NCI-H82 treated with DMSO at 0.1 percent for 48 hours (cell line): Measurements from ENCODE around the gene AGMO.
A peak's percentile ranks its signal among the peaks of the same experiment; 100 is the strongest.

ENCODE experiments used
- DNase-seq: peaks from one replicate; lab custom pipeline; 2025; ENCODE audit not compliant: unreplicated experiment; lab: John Stamatoyannopoulos, UW

AGMO gene

DNA sequence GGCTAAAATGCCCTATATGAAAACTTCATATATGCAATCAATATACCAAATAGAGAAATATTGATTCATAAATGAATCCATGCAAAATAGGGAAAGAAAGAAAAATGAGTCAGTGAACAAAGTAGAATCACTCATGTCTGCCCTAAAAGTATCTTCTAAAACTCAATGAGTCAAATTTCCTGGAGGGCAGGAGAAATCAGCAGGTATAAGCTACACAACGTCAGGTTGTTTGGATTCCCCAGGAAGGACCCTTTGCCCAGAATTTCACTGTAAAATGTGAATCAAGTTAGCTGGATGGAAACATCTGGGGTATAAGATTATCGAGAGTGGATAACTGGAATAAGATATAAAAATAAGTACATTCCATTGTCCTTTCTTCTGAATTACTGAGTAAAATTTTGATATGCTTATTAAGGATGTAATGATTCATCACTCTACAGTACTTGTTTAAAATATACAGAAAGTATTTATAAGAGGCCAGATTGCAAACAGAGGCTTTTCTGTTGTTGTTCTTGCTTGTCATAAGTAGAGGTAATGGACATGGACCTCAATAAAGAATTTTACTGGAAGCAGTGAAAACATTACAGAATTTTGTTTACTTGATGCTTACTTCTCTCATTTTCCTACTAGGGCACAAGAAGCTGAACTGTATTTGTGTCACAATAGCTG lies 99.0 kb downstream of the AGMO start:
- no peak for DNase-seq

- no peak for DNase-seq
Observed at GRCh38 chr7:15461576-15461975, 100.2 kb downstream of the AGMO start.

DNA sequence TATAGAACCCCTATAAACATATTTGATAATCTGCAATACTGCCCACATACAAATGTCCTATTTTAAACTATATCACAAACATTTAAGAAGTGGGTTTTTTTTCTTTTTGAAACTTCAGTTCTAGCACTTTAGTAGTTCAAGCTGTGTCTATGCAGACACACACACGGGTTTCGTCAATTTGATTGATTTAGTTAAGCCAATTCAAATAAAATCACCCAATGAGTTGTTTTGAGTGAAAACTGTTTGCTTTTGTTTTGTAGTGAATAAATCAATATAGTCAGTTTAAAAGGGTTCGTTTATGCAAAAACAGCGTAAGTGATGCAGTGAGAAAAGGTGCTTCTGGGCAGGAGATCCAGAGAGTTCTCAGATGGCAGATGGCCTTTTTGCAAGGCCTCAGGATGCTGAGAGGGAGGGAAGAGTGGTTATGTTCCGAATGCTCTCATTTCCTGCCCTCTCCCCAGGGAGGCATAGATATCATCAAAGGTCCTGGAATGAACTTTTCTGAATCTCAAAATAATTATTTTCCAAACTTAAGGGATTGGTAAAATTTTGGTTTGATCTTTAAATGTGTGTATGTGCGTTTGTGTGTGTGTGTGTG lies 102.7 kb downstream of the AGMO start:
- DNase-seq, result peak; percentile 3

DNA sequence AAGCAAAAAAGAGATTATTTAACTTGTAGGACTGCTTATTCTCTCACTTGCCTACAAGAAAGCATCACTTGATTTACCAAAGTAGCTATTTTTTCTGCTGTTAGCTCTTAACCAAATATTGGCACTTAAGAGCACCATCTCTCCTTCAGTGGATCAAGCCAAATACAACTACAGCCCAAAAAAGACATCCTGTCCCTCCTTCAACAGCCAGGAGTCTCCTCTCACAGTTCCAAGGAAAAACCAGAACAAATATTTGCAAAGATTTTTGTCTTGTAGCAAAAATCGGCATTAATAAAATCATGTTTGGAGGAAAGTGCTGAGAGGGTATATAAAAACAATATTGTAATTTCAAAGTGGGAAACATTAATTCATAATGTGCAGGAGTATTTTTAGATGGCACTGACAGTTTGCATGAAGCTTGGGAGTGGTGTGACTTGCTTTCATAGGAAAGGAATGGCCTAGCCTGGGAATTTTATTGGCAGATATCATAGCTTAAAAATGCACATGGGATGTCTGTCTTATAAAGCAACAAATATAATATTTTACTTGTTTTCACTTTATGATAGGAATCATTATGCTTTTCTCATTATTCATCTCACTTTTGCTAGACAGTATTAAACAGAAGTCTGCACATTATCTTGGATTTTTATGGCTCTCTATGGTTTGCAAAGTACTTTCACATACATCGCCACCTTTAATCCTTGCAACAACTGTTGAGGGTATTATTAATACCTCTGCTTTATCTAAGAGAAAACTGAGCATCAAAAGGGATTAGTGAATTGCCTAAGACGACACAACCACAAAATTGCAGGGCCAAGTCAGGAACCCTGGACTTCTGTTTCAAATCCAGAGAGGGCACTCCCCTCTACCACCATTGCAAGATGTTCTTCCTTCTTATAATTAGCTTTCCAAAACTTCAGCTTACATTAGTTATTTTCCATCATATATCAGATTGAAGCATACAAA lies 103.5 kb downstream of the AGMO start:
- peak; percentile 25 for DNase-seq

- DNase-seq, result no peak
Observed at GRCh38 chr7:15452670-15453069, 109.1 kb downstream of the AGMO start.

DNA sequence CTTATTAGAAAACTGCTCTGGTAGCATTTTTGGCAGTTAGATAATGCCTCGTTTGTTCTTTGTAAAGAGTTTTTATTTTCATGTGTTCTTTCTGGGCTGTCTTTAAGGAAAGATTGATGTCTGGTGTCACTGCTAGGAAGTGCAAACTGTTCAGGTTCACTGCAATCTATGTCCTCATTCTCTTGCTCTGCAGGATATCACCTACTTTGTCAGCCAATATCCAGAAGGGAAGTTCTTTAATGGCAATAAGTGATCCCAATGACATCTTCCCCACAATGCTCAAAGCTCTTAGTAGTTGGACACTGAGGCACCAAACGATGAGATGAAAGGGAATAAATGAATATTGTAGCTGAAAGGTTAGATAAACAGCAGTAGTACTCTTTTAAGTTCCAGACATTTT lies 115.1 kb downstream of the AGMO start:
- no peak for DNase-seq

DNA sequence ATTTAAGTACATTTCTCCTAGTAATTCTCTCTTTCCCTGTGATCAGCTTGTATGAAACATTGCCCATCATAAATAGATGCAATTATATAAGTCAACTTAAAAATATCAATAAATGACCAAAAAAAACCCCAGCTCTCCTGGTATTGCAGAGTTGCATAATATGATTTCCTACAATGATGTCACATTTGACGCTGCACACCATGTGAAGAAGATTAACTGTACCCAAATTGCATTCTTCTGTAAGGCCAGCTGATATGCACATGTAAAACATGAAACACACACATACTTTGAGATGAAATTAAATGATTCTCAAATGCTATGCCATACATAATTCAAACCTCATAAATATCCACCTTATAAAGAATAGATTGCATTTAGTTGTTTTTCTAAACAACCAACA lies 115.5 kb downstream of the AGMO start:
- no peak for DNase-seq

DNA sequence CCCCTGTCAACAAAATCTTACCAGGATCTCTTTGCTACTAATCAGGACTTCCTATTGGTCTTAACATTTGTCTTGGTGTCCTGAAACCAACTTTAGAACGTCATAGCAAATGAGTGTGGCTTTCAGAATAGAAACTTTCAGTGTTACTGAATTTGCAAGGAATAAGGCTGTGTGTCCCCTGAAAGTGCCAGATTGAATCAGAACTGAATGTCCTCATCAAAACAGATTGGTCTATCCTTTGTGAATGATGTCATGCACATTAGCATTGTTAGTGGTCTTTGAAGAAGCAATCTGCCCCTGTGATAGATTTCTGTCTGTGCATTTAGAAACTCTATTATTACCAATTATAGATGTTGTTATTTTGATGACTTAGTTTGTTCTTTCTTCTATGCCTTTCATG lies 119.9 kb downstream of the AGMO start:
- DNase-seq, result no peak

DNA sequence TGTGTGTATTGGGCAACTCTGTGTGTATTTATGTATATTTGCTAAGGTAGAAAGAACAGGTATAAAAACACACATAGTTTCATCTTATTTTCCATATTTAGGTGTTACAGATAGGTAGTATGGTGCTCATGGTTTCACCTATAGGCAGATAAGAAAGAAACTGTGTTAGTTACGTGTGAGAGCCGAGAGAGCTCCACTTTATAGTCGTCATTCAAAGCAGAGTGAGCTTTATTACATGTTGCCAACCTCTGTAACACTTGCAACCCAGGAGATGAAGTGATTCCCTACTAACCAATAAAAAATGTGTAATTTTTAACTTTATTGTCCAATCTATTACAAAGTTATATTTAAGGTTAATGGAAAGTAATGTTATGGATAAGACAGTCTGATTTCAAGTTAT lies 121.3 kb downstream of the AGMO start:
- DNase-seq, result no peak

DNA sequence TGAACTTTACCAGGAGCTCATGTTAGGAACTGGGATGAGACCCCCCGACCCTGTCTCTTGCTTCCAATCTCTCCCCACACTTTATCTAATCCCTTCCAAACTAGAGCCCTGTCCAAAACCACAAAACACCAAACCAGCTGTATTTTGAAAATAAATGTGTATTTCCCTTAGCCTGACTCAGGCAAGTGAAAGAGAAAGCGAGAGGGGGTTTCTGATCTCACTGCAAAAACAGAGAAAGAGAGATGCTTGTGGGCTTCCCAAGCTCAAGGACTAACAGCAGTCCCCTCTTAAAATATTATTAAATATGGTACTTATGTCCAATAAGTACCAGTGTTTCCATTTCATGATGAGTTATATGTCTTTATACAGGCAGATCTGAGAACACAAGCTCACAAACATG lies 122.0 kb downstream of the AGMO start:
- DNase-seq, result no peak

DNA sequence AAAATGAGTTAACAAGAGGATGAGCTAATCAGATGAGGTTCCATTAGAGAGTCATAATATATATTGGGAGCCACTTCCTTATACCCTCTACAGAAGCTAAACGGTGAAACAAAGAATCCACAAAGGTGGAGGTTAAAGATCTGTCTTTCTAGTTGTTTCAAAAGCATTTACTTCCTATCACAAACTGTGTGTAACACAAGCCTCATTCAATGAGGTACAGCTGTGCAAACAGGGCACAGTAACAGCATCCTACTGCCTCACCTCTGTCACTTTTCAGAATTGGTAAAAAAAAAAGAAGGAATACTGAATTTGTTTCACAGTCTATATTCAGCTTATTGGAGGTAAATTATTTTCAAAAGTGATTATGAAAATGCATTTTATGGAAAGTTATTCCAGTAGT lies 128.7 kb downstream of the AGMO start:
- no peak for DNase-seq

DNA sequence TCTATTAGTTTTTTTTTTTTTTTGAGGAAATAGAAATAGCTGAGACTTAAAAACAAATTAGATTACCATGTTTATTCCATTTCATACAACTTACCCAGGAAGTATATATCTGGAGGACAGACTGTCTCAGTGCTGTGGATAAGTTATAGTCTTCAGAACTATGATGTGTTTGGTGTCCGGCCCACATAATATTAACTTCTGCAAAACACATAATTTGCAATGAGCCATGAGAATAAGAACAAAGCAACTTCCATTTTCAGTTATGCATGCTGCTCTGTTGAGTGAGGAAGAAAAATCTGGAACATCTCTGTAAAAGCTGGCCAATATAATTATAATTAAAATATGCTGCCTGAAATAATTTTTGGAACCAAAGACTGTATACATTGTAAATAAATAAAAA lies 130.9 kb downstream of the AGMO start:
- DNase-seq, result no peak

- no peak for DNase-seq
Observed at GRCh38 chr7:15430191-15430590, 131.6 kb downstream of the AGMO start.

GRCh38 chr7:15424468-15424867 lies 137.3 kb downstream of the AGMO start:
- DNase-seq, result no peak

DNA sequence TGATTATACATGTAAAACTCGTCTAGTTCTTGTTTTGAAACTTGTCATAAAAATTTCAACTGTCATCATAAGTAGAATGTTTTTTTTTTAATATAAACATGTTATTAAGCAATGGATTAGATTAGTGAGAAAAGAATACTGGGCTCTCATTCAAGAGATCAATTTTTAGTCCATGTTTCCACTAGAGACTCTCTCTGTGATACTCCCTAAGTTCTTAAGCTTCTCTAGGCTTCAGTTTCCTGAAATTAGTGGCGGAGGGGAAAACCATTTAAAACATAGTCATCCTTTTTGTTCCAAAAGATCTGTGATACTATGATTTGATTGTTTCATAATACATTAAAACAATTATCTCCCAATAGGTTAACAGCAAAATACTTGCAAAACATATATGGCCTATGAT lies 142.2 kb downstream of the AGMO start:
- no peak for DNase-seq

GRCh38 chr7:15418264-15418663 lies 143.6 kb downstream of the AGMO start:
- no peak for DNase-seq

DNA sequence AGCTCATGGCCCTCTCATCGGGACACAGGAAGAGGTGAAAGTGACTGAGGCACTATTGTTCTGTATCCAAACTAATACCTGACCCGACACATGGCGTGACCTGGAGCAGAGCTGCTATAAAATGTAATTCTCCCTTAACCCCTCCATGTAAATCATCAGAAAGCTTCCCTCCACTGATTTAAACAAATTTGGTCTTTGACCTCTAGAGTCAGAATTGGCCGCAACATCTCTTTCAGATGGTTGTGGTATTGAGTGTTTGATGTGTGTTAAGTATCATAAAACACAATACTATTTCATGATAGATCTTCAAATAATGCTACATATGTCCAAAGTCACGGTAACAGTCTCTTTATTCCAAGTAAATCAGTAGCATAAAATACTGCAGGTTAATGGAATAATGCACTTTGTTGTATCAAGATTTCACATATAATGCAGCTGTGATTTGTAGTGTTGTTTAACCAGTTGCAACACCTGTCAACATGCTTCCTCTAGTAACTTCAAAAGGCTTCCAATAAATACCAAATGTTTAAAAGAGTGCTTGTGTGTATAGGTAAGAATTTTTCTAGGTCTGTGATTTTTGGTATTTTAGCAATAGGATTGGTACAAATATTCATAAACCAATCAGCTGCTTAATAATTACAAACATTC lies 144.3 kb downstream of the AGMO start:
- no peak for DNase-seq

DNA sequence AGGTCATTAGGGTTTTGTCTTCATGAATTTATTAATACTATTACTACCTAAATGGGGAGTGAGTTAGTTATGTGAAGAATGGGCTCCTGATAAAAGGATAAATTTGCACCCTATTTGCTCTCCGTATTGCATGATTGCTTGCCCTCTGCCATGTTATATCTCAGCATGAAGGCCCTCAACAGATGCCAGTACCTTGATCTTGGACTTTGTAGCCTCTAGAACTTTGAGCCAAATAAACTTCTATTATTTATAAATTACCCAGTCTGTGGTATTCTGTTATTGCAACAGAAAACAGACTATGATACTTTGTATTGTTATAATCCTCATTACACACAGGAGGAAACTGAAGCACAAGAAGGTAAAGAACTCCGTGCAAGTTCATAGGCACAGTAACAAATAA lies 150.8 kb downstream of the AGMO start:
- no peak for DNase-seq

DNA sequence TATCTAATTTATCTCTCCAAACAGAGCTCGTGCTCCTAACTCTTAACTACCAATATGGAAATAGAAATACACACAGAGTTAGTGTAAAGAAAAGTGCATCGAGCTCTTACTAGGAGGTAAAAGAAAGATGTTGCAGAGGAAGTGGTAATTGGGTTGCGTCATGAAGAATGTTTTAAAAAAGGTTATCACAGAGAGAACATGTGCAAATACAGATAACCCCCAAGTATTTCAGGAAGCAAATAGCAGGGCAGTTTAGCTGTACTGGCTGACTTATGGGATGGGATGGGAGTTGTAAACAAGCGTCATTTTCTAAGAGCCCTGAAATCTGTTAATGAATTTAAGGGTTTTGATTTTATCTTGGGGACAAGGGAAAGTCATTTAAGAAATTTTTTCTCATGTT lies 153.9 kb downstream of the AGMO start:
- DNase-seq, result no peak

GRCh38 chr7:15403751-15404150 lies 158.1 kb downstream of the AGMO start:
- no peak for DNase-seq

GRCh38 chr7:15403315-15403714 lies 158.5 kb downstream of the AGMO start:
- DNase-seq, result no peak
